ENCODE data around the gene SCN11A. TPM values are rescaled to one million over a fixed set of nuclear protein-coding genes. Genes with fewer than 3 reads are reported as not detected.

SCN11A gene
- total RNA-seq, 1 donor from 2014 or later = 0.69 TPM

DNA sequence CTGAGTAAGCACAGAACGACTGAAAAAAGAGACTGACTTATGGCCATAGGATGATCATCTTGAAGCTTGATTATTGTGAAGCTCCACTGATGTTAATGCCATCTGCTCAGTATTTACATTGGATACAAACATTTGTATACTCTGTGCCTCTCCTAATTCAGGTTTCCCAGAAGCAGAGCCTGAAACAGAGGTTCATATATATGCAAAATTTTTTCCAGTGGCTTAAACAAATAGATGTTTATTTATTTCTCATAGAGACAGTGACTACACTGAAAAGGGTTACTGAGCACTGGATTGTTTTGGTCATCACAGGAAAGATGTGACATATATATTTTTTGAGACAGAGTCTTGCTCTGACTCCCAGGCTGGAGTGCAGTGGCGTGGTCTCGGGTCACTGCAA, 36.3 kb downstream of the SCN11A start:
- Mint-ChIP-seq H3K27ac (no peak overlapping the region), H3K4me1 (peaks cover 4% of the 10 kb centered on the region), H3K36me3 (no peaks in the 10 kb centered on the region), H3K27me3 (ENCODE audit: insufficient read depth, low read depth) (peaks cover 3% of the 10 kb centered on the region), H3K4me3 (no peak overlapping the region), H3K9me3 (no peaks in the 10 kb centered on the region)
- H3K27me3 ChIP-seq = no peaks in the 10 kb centered on the region
- no peak overlapping the region for H2AFZ ChIP-seq (replicated peaks)
- no peak overlapping the region for H3K4me2 ChIP-seq
- TF ChIP-seq EZH2phosphoT487 (IDR thresholded peaks at IDR 0.05) (no peak), EZH2 (IDR thresholded peaks at IDR 0.05) (no peak)
- TF ChIP-seq, protein P1, sequence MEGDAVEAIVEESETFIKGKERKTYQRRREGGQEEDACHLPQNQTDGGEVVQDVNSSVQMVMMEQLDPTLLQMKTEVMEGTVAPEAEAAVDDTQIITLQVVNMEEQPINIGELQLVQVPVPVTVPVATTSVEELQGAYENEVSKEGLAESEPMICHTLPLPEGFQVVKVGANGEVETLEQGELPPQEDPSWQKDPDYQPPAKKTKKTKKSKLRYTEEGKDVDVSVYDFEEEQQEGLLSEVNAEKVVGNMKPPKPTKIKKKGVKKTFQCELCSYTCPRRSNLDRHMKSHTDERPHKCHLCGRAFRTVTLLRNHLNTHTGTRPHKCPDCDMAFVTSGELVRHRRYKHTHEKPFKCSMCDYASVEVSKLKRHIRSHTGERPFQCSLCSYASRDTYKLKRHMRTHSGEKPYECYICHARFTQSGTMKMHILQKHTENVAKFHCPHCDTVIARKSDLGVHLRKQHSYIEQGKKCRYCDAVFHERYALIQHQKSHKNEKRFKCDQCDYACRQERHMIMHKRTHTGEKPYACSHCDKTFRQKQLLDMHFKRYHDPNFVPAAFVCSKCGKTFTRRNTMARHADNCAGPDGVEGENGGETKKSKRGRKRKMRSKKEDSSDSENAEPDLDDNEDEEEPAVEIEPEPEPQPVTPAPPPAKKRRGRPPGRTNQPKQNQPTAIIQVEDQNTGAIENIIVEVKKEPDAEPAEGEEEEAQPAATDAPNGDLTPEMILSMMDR (IDR thresholded peaks at IDR 0.05) = no peak
- no peaks in the 10 kb centered on the region for H3K36me3 ChIP-seq
- H3K79me2 ChIP-seq (ENCODE audit: low read depth) = no peaks in the 10 kb centered on the region
- H3K4me3 ChIP-seq = no peak overlapping the region
- H3K9ac ChIP-seq = no peak overlapping the region
- no peak overlapping the region for H3K27ac ChIP-seq
- H3K4me1 ChIP-seq = peaks cover 7% of the 10 kb centered on the region
- H3K9me3 ChIP-seq (ENCODE audit: low read depth) = no peaks in the 10 kb centered on the region
- no peaks in the 10 kb centered on the region for H3F3A ChIP-seq (ENCODE audit: low read depth)
- DNase-seq (ENCODE audit: low spot score) = no peak
- no peaks in the 10 kb centered on the region for H4K20me1 ChIP-seq (ENCODE audit: low read depth)

DNA sequence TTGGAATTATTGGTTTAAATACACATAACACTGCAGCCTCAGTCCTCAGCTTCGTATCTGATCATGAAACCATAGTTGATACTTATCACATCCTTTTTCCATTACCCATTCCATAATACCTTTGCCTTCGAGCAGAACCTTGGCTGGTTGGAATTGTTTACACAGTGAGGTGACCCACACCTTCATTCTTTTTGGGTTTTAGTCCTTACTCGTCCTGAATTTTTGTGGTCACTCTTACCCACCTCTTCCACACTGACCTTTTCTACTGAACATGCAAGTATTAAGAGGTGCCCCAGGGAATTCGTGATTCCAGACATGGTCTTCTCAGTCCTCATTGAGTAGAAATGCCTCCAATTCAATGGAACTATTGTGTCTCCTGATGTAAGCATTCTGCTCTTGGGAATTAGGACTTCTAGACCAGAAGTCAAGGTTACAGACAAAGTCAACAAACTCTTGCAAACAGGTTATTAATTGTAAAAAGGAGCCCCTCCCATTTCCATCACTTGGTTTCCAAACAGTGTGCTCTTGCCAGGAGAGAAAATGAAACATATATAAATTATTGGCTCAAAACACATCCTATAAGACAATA, 37.7 kb downstream of the SCN11A start:
- DNase-seq (ENCODE audit: low spot score) = no peak
- Histone ChIP-seq H3K4me2 (no peak overlapping the region), H3K4me3 (no peak overlapping the region), H3K9ac (no peak overlapping the region), H3K27me3 (no peaks in the 10 kb centered on the region), H3K4me1 (peaks cover 7% of the 10 kb centered on the region), H2AFZ (replicated peaks) (peak overlapping the region; percentile 77), H3K9me3 (ENCODE audit: low read depth) (no peaks in the 10 kb centered on the region), H3K36me3 (no peaks in the 10 kb centered on the region), H3K27ac (no peak overlapping the region), H3F3A (ENCODE audit: low read depth) (no peaks in the 10 kb centered on the region), H3K79me2 (ENCODE audit: low read depth) (no peaks in the 10 kb centered on the region), H4K20me1 (ENCODE audit: low read depth) (no peaks in the 10 kb centered on the region)
- no peak overlapping the region for H3K27ac Mint-ChIP-seq
- TF ChIP-seq EZH2phosphoT487 (IDR thresholded peaks at IDR 0.05) (no peak), EZH2 (IDR thresholded peaks at IDR 0.05) (no peak)
- TF ChIP-seq, protein P1 (IDR thresholded peaks at IDR 0.05) = no peak
- peaks cover 4% of the 10 kb centered on the region for H3K4me1 Mint-ChIP-seq
- no peaks in the 10 kb centered on the region for H3K36me3 Mint-ChIP-seq
- H3K9me3 Mint-ChIP-seq = no peaks in the 10 kb centered on the region
- no peak overlapping the region for H3K4me3 Mint-ChIP-seq
- H3K27me3 Mint-ChIP-seq (ENCODE audit: insufficient read depth, low read depth) = peaks cover 3% of the 10 kb centered on the region

- no peaks in the 10 kb centered on the region for H3K9me3 Mint-ChIP-seq
- H3K36me3 Mint-ChIP-seq = no peaks in the 10 kb centered on the region
- TF ChIP-seq, protein P1 (IDR thresholded peaks at IDR 0.05) = no peak
- TF ChIP-seq EZH2phosphoT487 (IDR thresholded peaks at IDR 0.05) = no peak
- no peak for TF ChIP-seq EZH2 (IDR thresholded peaks at IDR 0.05)
- Histone ChIP-seq H3K4me2 (no peak overlapping the region), H4K20me1 (ENCODE audit: low read depth) (no peaks in the 10 kb centered on the region), H3K4me3 (no peak overlapping the region), H3K36me3 (no peaks in the 10 kb centered on the region), H3F3A (ENCODE audit: low read depth) (no peaks in the 10 kb centered on the region), H3K79me2 (ENCODE audit: low read depth) (no peaks in the 10 kb centered on the region), H3K27ac (no peak overlapping the region), H3K9ac (no peak overlapping the region), H3K4me1 (peaks cover 7% of the 10 kb centered on the region), H3K27me3 (no peaks in the 10 kb centered on the region), H2AFZ (replicated peaks) (peak overlapping the region; percentile 77), H3K9me3 (ENCODE audit: low read depth) (no peaks in the 10 kb centered on the region)
- DNase-seq (ENCODE audit: low spot score) = peak; percentile 25
- H3K4me1 Mint-ChIP-seq = peaks cover 4% of the 10 kb centered on the region
- H3K27ac Mint-ChIP-seq = no peak overlapping the region
- peaks cover 3% of the 10 kb centered on the region for H3K27me3 Mint-ChIP-seq (ENCODE audit: insufficient read depth, low read depth)
- no peak overlapping the region for H3K4me3 Mint-ChIP-seq
Observed at GRCh38 chr3:39013289-39013688, 38.5 kb downstream of the SCN11A start.
